Occipital lobe (tissue), 2 donors: ENCODE measurements around the gene ACAD11. TPM values are rescaled to one million over a fixed set of nuclear protein-coding genes. Genes with fewer than 3 reads are reported as not detected.
"Not testable (repeated sequence)": the region's sequence is repeated elsewhere in the genome, so short reads cannot be mapped to it uniquely, and the experiment has no call there.

Experiments used
- DNase-seq: peaks from one replicate; lab custom pipeline; 2025; lab: John Stamatoyannopoulos, UW
- total RNA-seq: library from RNA; depleted of rRNA; stranded (reverse); fragments of >200 nt; gene quantifications from one replicate; pipeline ENCODE4 v1.2.3, GENCODE V29; 2014

ACAD11 gene
- total RNA-seq, 1 donor from 2014 or later, result 36.0 TPM

GRCh38 chr3:132652640-132653270, 6.9 kb downstream of the ACAD11 start:
- DNase-seq, result no peak

- no peak for DNase-seq
Observed at GRCh38 chr3:132650153-132650552, 9.5 kb downstream of the ACAD11 start.

- DNase-seq, result no peak
Observed at GRCh38 chr3:132645058-132645457, 14.6 kb downstream of the ACAD11 start.

- DNase-seq, result no peak
Observed at GRCh38 chr3:132643366-132643765, 16.2 kb downstream of the ACAD11 start.

GRCh38 chr3:132642539-132642847, 17.1 kb downstream of the ACAD11 start:
- DNase-seq, result no peak

GRCh38 chr3:132641837-132642538, 17.6 kb downstream of the ACAD11 start:
- no peak for DNase-seq

GRCh38 chr3:132641427-132641826, 18.2 kb downstream of the ACAD11 start:
- DNase-seq, result not testable (repeated sequence)

- DNase-seq, result no peak
Observed at GRCh38 chr3:132638706-132639105, 20.9 kb downstream of the ACAD11 start.

GRCh38 chr3:132637590-132637989, 22.0 kb downstream of the ACAD11 start:
- no peak for DNase-seq

- no peak for DNase-seq
Observed at GRCh38 chr3:132635052-132635451, 24.6 kb downstream of the ACAD11 start.

GRCh38 chr3:132630612-132631011, 29.0 kb downstream of the ACAD11 start:
- no peak for DNase-seq

- no peak for DNase-seq
Observed at GRCh38 chr3:132629928-132630327, 29.7 kb downstream of the ACAD11 start.

- DNase-seq, result no peak
Observed at GRCh38 chr3:132628157-132628556, 31.5 kb downstream of the ACAD11 start.

GRCh38 chr3:132626955-132627354, 32.7 kb downstream of the ACAD11 start:
- no peak for DNase-seq

- DNase-seq, result no peak
Observed at GRCh38 chr3:132625613-132626012, 34.0 kb downstream of the ACAD11 start.

- DNase-seq, result no peak
Observed at GRCh38 chr3:132624790-132625189, 34.8 kb downstream of the ACAD11 start.

GRCh38 chr3:132623646-132624045, 36.0 kb downstream of the ACAD11 start:
- DNase-seq, result no peak

- no peak for DNase-seq
Observed at GRCh38 chr3:132622761-132623160, 36.8 kb downstream of the ACAD11 start.

- DNase-seq, result no peak
Observed at GRCh38 chr3:132622148-132622547, 37.5 kb downstream of the ACAD11 start.

- DNase-seq, result no peak
Observed at GRCh38 chr3:132616780-132617179, 42.8 kb downstream of the ACAD11 start.

GRCh38 chr3:132615881-132616280, 43.7 kb downstream of the ACAD11 start:
- no peak for DNase-seq

GRCh38 chr3:132615301-132615700, 44.3 kb downstream of the ACAD11 start:
- not testable (repeated sequence) for DNase-seq

GRCh38 chr3:132606620-132607019, 53.0 kb downstream of the ACAD11 start:
- DNase-seq, result not testable (repeated sequence)
